Trophoblast cell (in vitro differentiated cells and primary cell): ENCODE results near the gene RICTOR.

ENCODE experiments used
- DNase-seq, 2 donors: peaks; one replicate each; pipeline ENCODE4 v3.0.0-alpha.2; 2016
- H2AFZ ChIP-seq: 2 replicates; pipeline ENCODE4 v1.6.1; 2013; ENCODE audit warnings: low read length, moderate library complexity, mild to moderate bottlenecking; ENCODE audit not compliant: insufficient read depth, poor library complexity
- H2AK5ac ChIP-seq: 2 replicates; pipeline ENCODE4 v1.6.1; 2013; ENCODE audit warnings: mild to moderate bottlenecking, low read length
- H2BK120ac ChIP-seq: 2 replicates; pipeline ENCODE4 v1.6.1; 2013; ENCODE audit warnings: low read length, mild to moderate bottlenecking, moderate library complexity; ENCODE audit not compliant: insufficient read depth, poor library complexity
- H2BK12ac ChIP-seq: 2 replicates; pipeline ENCODE4 v1.6.1; 2013; ENCODE audit warnings: mild to moderate bottlenecking, low read length, moderate library complexity
- H2BK5ac ChIP-seq: 2 replicates; pipeline ENCODE4 v1.6.1; 2013; ENCODE audit warnings: low read length, low read depth, moderate library complexity, mild to moderate bottlenecking; ENCODE audit not compliant: poor library complexity
- H3K14ac ChIP-seq: 2 replicates; pipeline ENCODE4 v1.6.1; 2013; ENCODE audit warnings: mild to moderate bottlenecking, low read length
- H3K18ac ChIP-seq: 2 replicates; pipeline ENCODE4 v1.6.1; 2013; ENCODE audit warnings: mild to moderate bottlenecking, low read length
- H3K23ac ChIP-seq: 2 replicates; pipeline ENCODE4 v1.6.1; 2013; ENCODE audit warnings: low read length
- H3K27ac ChIP-seq: 2 replicates; pipeline ENCODE4 v1.5.1; 2013; ENCODE audit warnings: low read depth, mild to moderate bottlenecking, inconsistent platforms, low read length, moderate library complexity
- H3K27me3 ChIP-seq: 2 replicates; pipeline ENCODE4 v1.6.1; 2013; ENCODE audit warnings: inconsistent platforms, mild to moderate bottlenecking, low read length, moderate library complexity; ENCODE audit not compliant: insufficient read depth
- H3K36me3 ChIP-seq, 2 experiments: 1 replicate in 1 of 2; 2 replicates in 1 of 2; pipeline ENCODE4 v1.6.1; 2013; ENCODE audit warnings: low read length in 2 of 2, mild to moderate bottlenecking in 2 of 2, moderate library complexity in 1 of 2; ENCODE audit not compliant: insufficient read depth in 2 of 2, control insufficient read depth in 1 of 2
- H3K4ac ChIP-seq: 2 replicates; pipeline ENCODE4 v1.6.1; 2013; ENCODE audit warnings: low read depth, mild to moderate bottlenecking, low read length, moderate library complexity
- H3K4me1 ChIP-seq, 2 experiments: 1 replicate in 1 of 2; 2 replicates in 1 of 2; pipeline ENCODE4 v1.6.1; 2013; ENCODE audit warnings: low read length in 2 of 2, mild to moderate bottlenecking in 2 of 2, moderate library complexity in 1 of 2; ENCODE audit not compliant: insufficient read depth in 2 of 2, control insufficient read depth in 1 of 2
- H3K4me2 ChIP-seq: 2 replicates; pipeline ENCODE4 v1.6.1; 2013; ENCODE audit warnings: inconsistent platforms, mild to moderate bottlenecking, low read length, moderate library complexity
- H3K4me3 ChIP-seq: 2 replicates; pipeline ENCODE4 v1.5.1; 2013; ENCODE audit warnings: mild to moderate bottlenecking, low read depth, low read length, inconsistent platforms
- H3K79me1 ChIP-seq: one replicate; pipeline ENCODE4 v1.6.1; 2013; ENCODE audit warnings: low read length
- H3K79me2 ChIP-seq: 2 replicates; pipeline ENCODE4 v1.6.1; 2013; ENCODE audit warnings: low read length, mild to moderate bottlenecking; ENCODE audit not compliant: control insufficient read depth, insufficient read depth, poor library complexity
- H3K9ac ChIP-seq: 2 replicates; pipeline ENCODE4 v1.6.1; 2013; ENCODE audit warnings: mild to moderate bottlenecking, low read length
- H3K9me3 ChIP-seq: 2 replicates; pipeline ENCODE4 v1.6.1; 2013; ENCODE audit warnings: low read depth, mild to moderate bottlenecking, control low read depth, inconsistent platforms, low read length; ENCODE audit not compliant: insufficient read depth
- H4K12ac ChIP-seq: 2 replicates; pipeline ENCODE4 v1.6.1; 2013; ENCODE audit warnings: low read depth, mild to moderate bottlenecking, low read length, moderate library complexity
- H4K8ac ChIP-seq: 2 replicates; pipeline ENCODE4 v1.6.1; 2013; ENCODE audit warnings: low read depth, mild to moderate bottlenecking, low read length, moderate library complexity
- H4K91ac ChIP-seq: one replicate; pipeline ENCODE4 v1.6.1; 2013; ENCODE audit warnings: low read depth, mild to moderate bottlenecking, low read length, moderate library complexity
- WGBS: extraction: QIAGEN DNeasy Blood & Tissue Kit; methylation state at CpG from one replicate; pipeline ENCODE4 v1.1.7; 2013; ENCODE audit warnings: missing lambda C conversion rate; ENCODE audit not compliant: insufficient read length, insufficient coverage; ENCODE audit errors: extremely low coverage; 5-methylcytosine and 5-hydroxymethylcytosine counted together

Gene RICTOR

GRCh38 chr5:39062530-39062929 is 11.7 kb downstream of the RICTOR start:
- H4K91ac ChIP-seq: no peak overlapping the region
- no peak overlapping the region for H3K14ac ChIP-seq
- peaks cover 2% of the 10 kb centered on the region for H3K9me3 ChIP-seq
- no peak overlapping the region for H2AFZ ChIP-seq
- H2AK5ac ChIP-seq: no peak overlapping the region
- H3K4me1 ChIP-seq: no peaks in the 10 kb centered on the region
- H3K4me2 ChIP-seq: no peak overlapping the region
- no peak overlapping the region for H3K27ac ChIP-seq
- no peak for DNase-seq
- H2BK12ac ChIP-seq: no peak overlapping the region
- no peaks in the 10 kb centered on the region for H3K27me3 ChIP-seq
- no peaks in the 10 kb centered on the region for H3K79me1 ChIP-seq
- no peaks in the 10 kb centered on the region for H3K79me2 ChIP-seq
- H3K4me3 ChIP-seq: no peak overlapping the region
- H3K23ac ChIP-seq: no peak overlapping the region
- no peak overlapping the region for H4K12ac ChIP-seq
- no peak overlapping the region for H3K4ac ChIP-seq
- no peak overlapping the region for H2BK120ac ChIP-seq
- no peak overlapping the region for H4K8ac ChIP-seq
- no peak overlapping the region for H3K18ac ChIP-seq
- peaks cover 7 to 14% of the 10 kb centered on the region in 2 experiments for H3K36me3 ChIP-seq
- no peak overlapping the region for H3K9ac ChIP-seq
- no peak overlapping the region for H2BK5ac ChIP-seq

GRCh38 chr5:39062104-39062503 is 12.1 kb downstream of the RICTOR start:
- no peak overlapping the region for H4K12ac ChIP-seq
- no peak for DNase-seq
- no CpG with 5 or more reads among the region's 3 CpGs for WGBS

GRCh38 chr5:39059064-39059463 is 15.1 kb downstream of the RICTOR start:
- Histone ChIP-seq H3K27ac (no peak overlapping the region), H3K4me1 (no peaks in the 10 kb centered on the region)
- no CpG with 5 or more reads among the region's 2 CpGs for WGBS

More at GRCh38 chr5:39062104-39062503, 12.1 kb downstream of the RICTOR start:
- H3K4me3 ChIP-seq: no peak overlapping the region
- H3K4me2 ChIP-seq: no peak overlapping the region
- no peak overlapping the region for H3K23ac ChIP-seq
- peaks cover 2% of the 10 kb centered on the region for H3K9me3 ChIP-seq
- no peaks in the 10 kb centered on the region for H3K79me2 ChIP-seq
- H3K27me3 ChIP-seq: no peaks in the 10 kb centered on the region
- no peak overlapping the region for H3K14ac ChIP-seq
- no peaks in the 10 kb centered on the region for H3K4me1 ChIP-seq
- H3K36me3 ChIP-seq: peaks cover 5 to 12% of the 10 kb centered on the region in 2 experiments
- no peaks in the 10 kb centered on the region for H3K79me1 ChIP-seq
- no peak overlapping the region for H2BK5ac ChIP-seq
- no peak overlapping the region for H3K27ac ChIP-seq
- no peak overlapping the region for H3K4ac ChIP-seq
- no peak overlapping the region for H4K91ac ChIP-seq
- H4K8ac ChIP-seq: no peak overlapping the region
- H2AFZ ChIP-seq: no peak overlapping the region
- H3K18ac ChIP-seq: no peak overlapping the region
- no peak overlapping the region for H3K9ac ChIP-seq
- no peak overlapping the region for H2BK12ac ChIP-seq
- no peak overlapping the region for H2BK120ac ChIP-seq
- H2AK5ac ChIP-seq: no peak overlapping the region

GRCh38 chr5:39058178-39058921 is 15.8 kb downstream of the RICTOR start:
- Histone ChIP-seq H3K9ac (no peak overlapping the region), H2AFZ (no peak overlapping the region), H3K9me3 (no peaks in the 10 kb centered on the region), H4K91ac (no peak overlapping the region), H3K18ac (no peak overlapping the region), H3K14ac (no peak overlapping the region), H4K12ac (no peak overlapping the region), H2BK120ac (no peak overlapping the region), H3K79me2 (no peaks in the 10 kb centered on the region), H3K4ac (no peak overlapping the region), H3K4me1 (no peaks in the 10 kb centered on the region), H3K79me1 (no peaks in the 10 kb centered on the region), H2BK5ac (no peak overlapping the region), H3K27ac (no peak overlapping the region), H4K8ac (no peak overlapping the region), H3K4me2 (no peak overlapping the region), H3K4me3 (no peak overlapping the region), H3K27me3 (no peaks in the 10 kb centered on the region), H3K36me3 (no peaks in the 10 kb centered on the region), H3K23ac (no peak overlapping the region), H2BK12ac (no peak overlapping the region), H2AK5ac (no peak overlapping the region)
- WGBS: no CpG with 5 or more reads among the region's 2 CpGs
- DNase-seq: no peak

More at GRCh38 chr5:39059064-39059463, 15.1 kb downstream of the RICTOR start:
- Histone ChIP-seq H4K12ac (no peak overlapping the region), H3K9me3 (no peaks in the 10 kb centered on the region), H4K8ac (no peak overlapping the region), H2BK12ac (no peak overlapping the region), H2AK5ac (no peak overlapping the region), H3K4me2 (no peak overlapping the region), H3K27me3 (no peaks in the 10 kb centered on the region), H2AFZ (no peak overlapping the region), H3K18ac (no peak overlapping the region), H3K4me3 (no peak overlapping the region), H2BK5ac (no peak overlapping the region), H2BK120ac (no peak overlapping the region), H4K91ac (no peak overlapping the region), H3K23ac (no peak overlapping the region), H3K79me2 (no peaks in the 10 kb centered on the region), H3K79me1 (no peaks in the 10 kb centered on the region), H3K9ac (no peak overlapping the region), H3K4ac (no peak overlapping the region), H3K14ac (no peak overlapping the region), H3K36me3 (no peaks in the 10 kb centered on the region)
- DNase-seq: no peak
